ENCODE measurements around the gene WNK2.
A peak's percentile ranks its signal among the peaks of the same experiment; 100 is the strongest.
"Not testable (repeated sequence)": the region's sequence is repeated elsewhere in the genome, so short reads cannot be mapped to it uniquely, and the experiment has no call there.

The WNK2 gene

DNA sequence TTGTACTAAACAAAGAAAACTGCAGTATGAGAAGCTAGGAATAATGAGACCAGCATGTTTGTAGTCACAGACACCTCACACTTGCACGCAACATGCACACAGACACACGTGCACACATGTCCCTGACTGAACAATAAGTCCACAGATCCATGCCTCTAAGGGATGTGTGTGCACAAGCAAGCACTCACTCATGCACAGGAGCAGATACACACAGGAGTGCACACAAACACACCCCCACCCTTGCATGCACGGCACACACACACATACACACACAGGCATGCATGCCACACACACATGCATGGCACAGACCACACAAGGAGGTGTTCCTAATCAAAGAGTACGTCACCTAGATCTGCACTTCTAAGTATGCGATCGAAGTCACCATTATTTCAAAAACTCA, 156.2 kb downstream of the WNK2 start:
- ATAC-seq (ENCODE audit: low read depth) (no peak), DNase-seq (ENCODE audit: low spot score) (no peak)
- H3K4me1 ChIP-seq (ENCODE audit: insufficient read depth, poor library complexity, severe bottlenecking) = no peaks in the 10 kb centered on the region
- TF ChIP-seq, protein P1, sequence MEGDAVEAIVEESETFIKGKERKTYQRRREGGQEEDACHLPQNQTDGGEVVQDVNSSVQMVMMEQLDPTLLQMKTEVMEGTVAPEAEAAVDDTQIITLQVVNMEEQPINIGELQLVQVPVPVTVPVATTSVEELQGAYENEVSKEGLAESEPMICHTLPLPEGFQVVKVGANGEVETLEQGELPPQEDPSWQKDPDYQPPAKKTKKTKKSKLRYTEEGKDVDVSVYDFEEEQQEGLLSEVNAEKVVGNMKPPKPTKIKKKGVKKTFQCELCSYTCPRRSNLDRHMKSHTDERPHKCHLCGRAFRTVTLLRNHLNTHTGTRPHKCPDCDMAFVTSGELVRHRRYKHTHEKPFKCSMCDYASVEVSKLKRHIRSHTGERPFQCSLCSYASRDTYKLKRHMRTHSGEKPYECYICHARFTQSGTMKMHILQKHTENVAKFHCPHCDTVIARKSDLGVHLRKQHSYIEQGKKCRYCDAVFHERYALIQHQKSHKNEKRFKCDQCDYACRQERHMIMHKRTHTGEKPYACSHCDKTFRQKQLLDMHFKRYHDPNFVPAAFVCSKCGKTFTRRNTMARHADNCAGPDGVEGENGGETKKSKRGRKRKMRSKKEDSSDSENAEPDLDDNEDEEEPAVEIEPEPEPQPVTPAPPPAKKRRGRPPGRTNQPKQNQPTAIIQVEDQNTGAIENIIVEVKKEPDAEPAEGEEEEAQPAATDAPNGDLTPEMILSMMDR (IDR thresholded peaks at IDR 0.05; ENCODE audit: poor library complexity, severe bottlenecking) = no peak
- H3K9me3 ChIP-seq (ENCODE audit: severe bottlenecking) = no peaks in the 10 kb centered on the region
- H3K36me3 ChIP-seq (ENCODE audit: low read depth) = no peaks in the 10 kb centered on the region
- H3K27ac ChIP-seq (ENCODE audit: poor library complexity, severe bottlenecking) = no peak overlapping the region
- no peaks in the 10 kb centered on the region for H3K27me3 ChIP-seq (ENCODE audit: insufficient read depth, poor library complexity, severe bottlenecking)
- no peak overlapping the region for H3K4me3 ChIP-seq (ENCODE audit: severe bottlenecking)

DNA sequence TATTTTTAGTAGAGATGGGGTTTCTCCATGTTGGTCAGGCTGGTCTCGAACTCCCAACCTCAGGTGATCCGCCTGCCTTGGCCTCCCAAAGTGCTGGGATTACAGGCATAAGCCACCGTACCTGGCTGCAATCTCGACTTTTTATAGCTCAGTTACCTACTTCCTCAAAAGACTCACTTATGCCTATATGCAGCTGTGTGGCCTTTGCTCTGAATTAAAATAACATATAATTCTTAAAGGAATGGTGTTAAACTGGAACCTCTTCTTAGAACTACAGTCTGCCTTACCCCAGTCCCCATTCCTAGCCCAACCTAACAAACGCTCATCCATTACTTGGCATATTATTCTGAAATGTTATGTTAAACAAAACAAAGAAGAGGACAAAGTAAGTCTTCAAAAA, 157.9 kb downstream of the WNK2 start:
- not testable (repeated sequence) for H3K4me3 ChIP-seq (ENCODE audit: severe bottlenecking); H3K9me3 ChIP-seq (ENCODE audit: severe bottlenecking); DNase-seq (ENCODE audit: low spot score); ATAC-seq (ENCODE audit: low read depth); H3K4me1 ChIP-seq (ENCODE audit: insufficient read depth, poor library complexity, severe bottlenecking); H3K27ac ChIP-seq (ENCODE audit: poor library complexity, severe bottlenecking); H3K36me3 ChIP-seq (ENCODE audit: low read depth)
- peaks cover 13% of the 10 kb centered on the region for H3K27me3 ChIP-seq (ENCODE audit: insufficient read depth, poor library complexity, severe bottlenecking)

DNA sequence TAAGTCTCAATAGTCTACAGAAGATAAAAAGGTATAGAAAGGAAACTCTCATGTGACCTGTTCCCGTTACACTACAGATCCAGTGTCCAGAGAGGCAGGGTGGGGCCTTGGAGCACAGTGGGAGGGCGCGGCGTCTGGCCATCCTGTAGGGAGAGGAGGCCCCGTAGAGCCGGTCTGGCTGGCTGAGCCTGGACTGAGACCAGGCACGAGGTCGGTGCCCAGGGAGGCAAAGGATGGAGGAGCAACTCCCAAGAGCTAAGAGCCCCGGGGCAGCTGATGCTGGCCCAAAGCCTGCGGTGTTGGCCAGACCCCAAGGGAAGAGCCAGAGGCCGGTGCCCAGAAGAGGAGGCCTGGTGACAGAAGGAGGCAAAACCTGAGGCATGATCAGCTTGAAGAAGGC, 158.5 kb downstream of the WNK2 start:
- not testable (repeated sequence) for H3K4me3 ChIP-seq (ENCODE audit: severe bottlenecking); H3K9me3 ChIP-seq (ENCODE audit: severe bottlenecking)
- peak; percentile 29; the same call in 1 of the 3 replicates for ATAC-seq (ENCODE audit: low read depth)

DNA sequence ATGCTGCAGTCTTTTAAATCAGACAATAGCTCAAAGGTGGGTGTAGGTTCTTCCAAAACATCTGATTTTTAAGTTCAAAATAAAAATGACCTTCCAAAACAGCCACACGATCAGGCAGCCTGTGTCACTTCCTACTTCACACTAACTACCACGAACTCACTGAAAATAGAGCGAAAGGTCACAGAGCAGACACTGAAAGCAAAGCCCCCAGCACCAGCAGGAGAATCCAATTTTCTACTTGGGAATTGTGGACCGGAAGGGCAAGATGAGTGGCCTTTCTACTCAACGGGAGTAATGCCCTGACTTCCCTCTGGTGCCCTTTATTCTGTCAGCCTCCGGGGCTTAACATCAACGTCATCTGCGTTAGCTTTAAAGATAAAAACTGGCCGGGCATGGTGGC, 159.7 kb downstream of the WNK2 start:
- TF ChIP-seq, protein P1 (IDR thresholded peaks at IDR 0.05; ENCODE audit: poor library complexity, severe bottlenecking) = no peak
- no peak overlapping the region for H3K4me3 ChIP-seq (ENCODE audit: severe bottlenecking)
- no peaks in the 10 kb centered on the region for H3K36me3 ChIP-seq (ENCODE audit: low read depth)
- H3K27me3 ChIP-seq (ENCODE audit: insufficient read depth, poor library complexity, severe bottlenecking) = peaks cover 21% of the 10 kb centered on the region
- H3K4me1 ChIP-seq (ENCODE audit: insufficient read depth, poor library complexity, severe bottlenecking) = no peaks in the 10 kb centered on the region
- DNase-seq (ENCODE audit: low spot score) (no peak), ATAC-seq (ENCODE audit: low read depth) (no peak)
- H3K9me3 ChIP-seq (ENCODE audit: severe bottlenecking) = no peaks in the 10 kb centered on the region
- H3K27ac ChIP-seq (ENCODE audit: poor library complexity, severe bottlenecking) = no peak overlapping the region

More for the DNA sequence above, 158.5 kb downstream of the WNK2 start:
- not testable (repeated sequence) for DNase-seq (ENCODE audit: low spot score); H3K4me1 ChIP-seq (ENCODE audit: insufficient read depth, poor library complexity, severe bottlenecking); H3K27ac ChIP-seq (ENCODE audit: poor library complexity, severe bottlenecking); H3K36me3 ChIP-seq (ENCODE audit: low read depth)
- peaks cover 19% of the 10 kb centered on the region for H3K27me3 ChIP-seq (ENCODE audit: insufficient read depth, poor library complexity, severe bottlenecking)

DNA sequence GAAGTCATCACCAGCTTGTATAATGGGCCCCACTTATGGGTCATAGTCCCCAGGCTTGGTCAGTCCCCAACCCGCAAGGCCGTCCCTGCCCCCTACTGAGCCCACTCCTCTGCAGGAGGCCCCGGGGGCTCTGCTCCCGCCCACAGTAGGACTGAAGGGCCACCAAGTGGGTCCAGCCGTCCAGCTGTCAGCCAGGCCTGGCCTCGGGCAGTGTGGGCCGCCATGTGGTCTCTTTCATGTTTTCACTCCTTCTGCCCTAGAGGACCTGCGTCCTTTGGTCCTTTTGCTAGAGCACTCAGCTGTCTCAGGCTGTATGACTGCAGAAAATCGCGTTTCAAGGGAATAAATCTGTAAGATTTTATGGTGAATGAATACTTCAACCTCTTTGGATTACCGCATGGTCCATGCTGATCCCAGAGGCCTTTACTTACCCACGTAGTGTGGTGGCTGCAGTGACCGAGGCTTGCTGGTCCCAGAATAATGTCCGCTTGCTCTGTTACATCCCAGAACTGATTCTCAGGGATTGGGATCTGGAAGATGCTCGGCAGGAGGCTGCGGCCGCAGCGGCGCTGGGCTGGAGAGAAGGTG, 161.8 kb downstream of the WNK2 start:
- Histone ChIP-seq H3K36me3 (ENCODE audit: low read depth) (no peaks in the 10 kb centered on the region), H3K9me3 (ENCODE audit: severe bottlenecking) (no peaks in the 10 kb centered on the region), H3K4me3 (ENCODE audit: severe bottlenecking) (no peak overlapping the region), H3K27ac (ENCODE audit: poor library complexity, severe bottlenecking) (no peak overlapping the region), H3K27me3 (ENCODE audit: insufficient read depth, poor library complexity, severe bottlenecking) (peaks cover 21% of the 10 kb centered on the region), H3K4me1 (ENCODE audit: insufficient read depth, poor library complexity, severe bottlenecking) (no peaks in the 10 kb centered on the region)
- TF ChIP-seq, protein P1 (IDR thresholded peaks at IDR 0.05; ENCODE audit: poor library complexity, severe bottlenecking) = no peak
- DNase-seq (ENCODE audit: low spot score) (no peak), ATAC-seq (ENCODE audit: low read depth) (no peak)
